ENCODE results near the gene HOXD8.

The HOXD8 gene

DNA sequence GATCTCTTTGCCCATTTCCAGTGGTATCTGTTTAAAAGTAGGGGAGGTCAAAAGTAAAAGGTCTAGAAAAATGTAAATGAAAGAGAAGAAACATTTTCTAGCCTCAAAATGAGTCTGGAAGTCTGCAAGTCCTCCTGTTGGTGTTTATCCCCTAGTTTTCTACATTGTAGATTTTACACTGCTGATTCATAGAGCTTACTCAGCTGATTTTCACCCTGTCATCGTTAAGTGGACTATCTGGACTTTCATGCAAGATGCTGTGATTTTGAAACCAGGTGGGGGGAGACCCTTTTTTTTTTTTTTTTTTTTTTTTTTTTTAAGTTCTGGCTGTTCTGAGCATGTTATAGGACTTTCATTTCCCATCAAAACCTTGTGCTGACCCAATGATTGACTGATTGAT, 37.9 kb downstream of the HOXD8 start:
- TF ChIP-seq, protein P1, sequence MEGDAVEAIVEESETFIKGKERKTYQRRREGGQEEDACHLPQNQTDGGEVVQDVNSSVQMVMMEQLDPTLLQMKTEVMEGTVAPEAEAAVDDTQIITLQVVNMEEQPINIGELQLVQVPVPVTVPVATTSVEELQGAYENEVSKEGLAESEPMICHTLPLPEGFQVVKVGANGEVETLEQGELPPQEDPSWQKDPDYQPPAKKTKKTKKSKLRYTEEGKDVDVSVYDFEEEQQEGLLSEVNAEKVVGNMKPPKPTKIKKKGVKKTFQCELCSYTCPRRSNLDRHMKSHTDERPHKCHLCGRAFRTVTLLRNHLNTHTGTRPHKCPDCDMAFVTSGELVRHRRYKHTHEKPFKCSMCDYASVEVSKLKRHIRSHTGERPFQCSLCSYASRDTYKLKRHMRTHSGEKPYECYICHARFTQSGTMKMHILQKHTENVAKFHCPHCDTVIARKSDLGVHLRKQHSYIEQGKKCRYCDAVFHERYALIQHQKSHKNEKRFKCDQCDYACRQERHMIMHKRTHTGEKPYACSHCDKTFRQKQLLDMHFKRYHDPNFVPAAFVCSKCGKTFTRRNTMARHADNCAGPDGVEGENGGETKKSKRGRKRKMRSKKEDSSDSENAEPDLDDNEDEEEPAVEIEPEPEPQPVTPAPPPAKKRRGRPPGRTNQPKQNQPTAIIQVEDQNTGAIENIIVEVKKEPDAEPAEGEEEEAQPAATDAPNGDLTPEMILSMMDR (IDR thresholded peaks at IDR 0.05; ENCODE audit: low read length, missing control alignments) = no peak
- H3K4me3 ChIP-seq (replicated peaks; ENCODE audit: low read depth, low read length) = no peak overlapping the region
- DNase-seq (ENCODE audit: low read depth) = no peak

DNA sequence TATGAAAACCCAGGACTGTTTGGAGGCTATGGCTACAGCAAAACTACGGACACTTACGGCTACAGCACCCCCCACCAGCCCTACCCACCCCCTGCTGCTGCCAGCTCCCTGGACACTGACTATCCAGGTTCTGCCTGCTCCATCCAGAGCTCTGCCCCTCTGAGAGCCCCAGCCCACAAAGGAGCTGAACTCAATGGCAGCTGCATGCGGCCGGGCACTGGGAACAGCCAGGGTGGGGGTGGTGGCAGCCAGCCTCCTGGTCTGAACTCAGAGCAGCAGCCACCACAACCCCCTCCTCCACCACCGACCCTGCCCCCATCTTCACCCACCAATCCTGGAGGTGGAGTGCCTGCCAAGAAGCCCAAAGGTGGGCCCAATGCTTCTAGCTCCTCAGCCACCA, 39.7 kb downstream of the HOXD8 start:
- no peak overlapping the region for H3K4me3 ChIP-seq (replicated peaks; ENCODE audit: low read depth, low read length)
- TF ChIP-seq, protein P1 (IDR thresholded peaks at IDR 0.05; ENCODE audit: low read length, missing control alignments) = no peak
- DNase-seq (ENCODE audit: low read depth) = no peak

DNA sequence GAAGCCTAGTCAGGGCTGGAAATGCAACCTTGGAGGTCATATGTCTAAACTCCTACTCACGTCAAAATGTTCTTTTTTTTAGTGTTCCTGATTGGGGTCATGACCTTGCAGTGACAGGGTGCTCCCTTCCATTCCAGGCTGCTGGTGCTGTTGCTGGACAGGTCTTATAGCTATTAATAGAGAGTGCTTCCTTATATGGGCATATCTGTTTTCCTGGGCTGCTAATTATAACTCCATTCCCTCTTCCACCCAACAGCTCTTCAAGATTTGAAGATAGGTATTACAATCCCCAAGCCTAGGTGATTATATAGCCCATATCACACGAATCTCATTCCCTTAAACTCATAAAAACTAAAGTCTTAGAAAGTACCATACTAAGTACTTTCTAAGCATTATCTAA, 40.2 kb downstream of the HOXD8 start:
- no peak for DNase-seq (ENCODE audit: low read depth)
- H3K4me3 ChIP-seq (replicated peaks; ENCODE audit: low read depth, low read length) = no peak overlapping the region
- TF ChIP-seq, protein P1 (IDR thresholded peaks at IDR 0.05; ENCODE audit: low read length, missing control alignments) = no peak

DNA sequence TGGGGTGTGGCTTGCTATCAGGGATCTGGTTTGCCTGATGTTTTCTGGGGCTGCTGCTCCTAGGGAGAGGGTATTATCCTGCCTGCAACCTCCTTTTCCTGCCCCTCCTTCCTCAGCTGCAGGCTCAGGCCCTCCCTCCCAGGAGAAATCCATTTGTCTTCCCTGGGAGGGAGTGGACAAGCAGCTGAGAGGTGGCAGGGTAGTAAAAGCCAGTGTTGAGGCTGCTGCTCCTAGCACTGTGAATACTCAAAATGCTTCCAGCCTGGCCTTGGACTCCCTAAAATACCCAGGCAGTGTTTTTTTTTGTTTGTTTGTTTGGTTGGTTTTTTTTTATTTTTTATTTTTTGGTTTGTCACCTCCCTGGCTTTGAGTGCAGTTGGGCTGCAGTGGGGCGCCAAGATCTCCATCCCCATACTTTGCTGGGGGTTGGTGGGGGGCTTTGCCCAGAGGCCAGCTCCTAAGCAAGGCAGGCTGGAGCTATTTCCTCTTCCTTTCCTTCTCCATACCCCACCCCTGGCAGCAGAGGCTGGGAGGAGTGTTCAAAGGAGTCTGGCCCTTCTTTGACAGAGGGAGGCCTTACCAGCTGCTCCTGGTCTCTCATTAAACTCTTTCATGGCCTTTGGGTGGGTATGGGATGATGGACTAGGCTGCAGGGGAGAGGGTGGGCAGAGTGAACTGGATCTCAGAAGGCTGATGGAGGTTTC, 41.2 kb downstream of the HOXD8 start:
- DNase-seq (ENCODE audit: low read depth) = no peak
- TF ChIP-seq, protein P1 (IDR thresholded peaks at IDR 0.05; ENCODE audit: low read length, missing control alignments) = no peak
- H3K4me3 ChIP-seq (replicated peaks; ENCODE audit: low read depth, low read length) = no peak overlapping the region

DNA sequence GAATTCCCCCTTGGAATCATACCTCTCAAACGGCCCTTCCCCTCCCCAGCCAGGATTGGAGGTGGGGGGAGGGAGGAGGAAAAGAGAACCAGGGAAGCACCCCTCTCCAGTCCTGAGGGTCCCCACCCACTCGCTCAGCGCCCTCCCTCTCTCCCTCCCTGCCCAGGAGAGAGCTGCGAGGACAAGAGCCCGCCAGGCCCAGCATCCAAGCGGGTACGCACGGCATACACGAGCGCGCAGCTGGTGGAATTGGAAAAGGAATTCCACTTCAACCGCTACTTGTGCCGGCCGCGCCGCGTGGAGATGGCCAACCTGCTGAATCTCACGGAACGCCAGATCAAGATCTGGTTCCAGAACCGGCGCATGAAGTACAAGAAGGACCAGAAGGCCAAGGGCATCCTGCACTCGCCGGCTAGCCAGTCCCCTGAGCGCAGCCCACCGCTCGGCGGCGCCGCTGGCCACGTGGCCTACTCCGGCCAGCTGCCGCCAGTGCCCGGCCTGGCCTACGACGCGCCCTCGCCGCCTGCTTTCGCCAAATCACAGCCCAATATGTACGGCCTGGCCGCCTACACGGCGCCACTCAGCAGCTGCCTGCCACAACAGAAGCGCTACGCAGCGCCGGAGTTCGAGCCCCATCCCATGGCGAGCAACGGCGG, 42.0 kb downstream of the HOXD8 start:
- no peak overlapping the region for H3K4me3 ChIP-seq (replicated peaks; ENCODE audit: low read depth, low read length)
- DNase-seq (ENCODE audit: low read depth) = no peak

DNA sequence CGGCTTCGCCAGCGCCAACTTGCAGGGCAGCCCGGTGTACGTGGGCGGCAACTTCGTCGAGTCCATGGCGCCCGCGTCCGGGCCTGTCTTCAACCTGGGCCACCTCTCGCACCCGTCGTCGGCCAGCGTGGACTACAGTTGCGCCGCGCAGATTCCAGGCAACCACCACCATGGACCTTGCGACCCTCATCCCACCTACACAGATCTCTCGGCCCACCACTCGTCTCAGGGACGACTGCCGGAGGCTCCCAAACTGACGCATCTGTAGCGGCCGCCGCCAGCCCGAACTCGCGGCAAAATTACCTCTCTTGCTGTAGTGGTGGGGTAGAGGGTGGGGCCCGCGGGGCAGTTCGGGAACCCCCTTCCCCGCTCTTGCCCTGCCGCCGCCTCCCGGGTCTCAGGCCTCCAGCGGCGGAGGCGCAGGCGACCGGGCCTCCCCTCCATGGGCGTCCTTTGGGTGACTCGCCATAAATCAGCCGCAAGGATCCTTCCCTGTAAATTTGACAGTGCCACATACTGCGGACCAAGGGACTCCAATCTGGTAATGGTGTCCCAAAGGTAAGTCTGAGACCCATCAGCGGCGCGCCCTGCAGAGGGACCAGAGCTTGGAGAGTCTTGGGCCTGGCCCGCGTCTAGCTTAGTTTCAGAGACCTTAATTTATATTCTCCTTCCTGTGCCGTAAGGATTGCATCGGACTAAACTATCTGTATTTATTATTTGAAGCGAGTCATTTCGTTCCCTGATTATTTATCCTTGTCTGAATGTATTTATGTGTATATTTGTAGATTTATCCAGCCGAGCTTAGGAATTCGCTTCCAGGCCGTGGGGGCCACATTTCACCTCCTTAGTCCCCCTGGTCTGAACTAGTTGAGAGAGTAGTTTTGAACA, 42.7 kb downstream of the HOXD8 start:
- no peak overlapping the region for H3K4me3 ChIP-seq (replicated peaks; ENCODE audit: low read depth, low read length)
- no peak for DNase-seq (ENCODE audit: low read depth)
- TF ChIP-seq, protein P1 (IDR thresholded peaks at IDR 0.05; ENCODE audit: low read length, missing control alignments) = no peak

More for the DNA sequence above, 42.0 kb downstream of the HOXD8 start:
- TF ChIP-seq, protein P1 (IDR thresholded peaks at IDR 0.05; ENCODE audit: low read length, missing control alignments) = no peak
